GM19238 (cell line): Measurements from ENCODE around the gene TCP11L2.
"Not testable (repeated sequence)": the region's sequence is repeated elsewhere in the genome, so short reads cannot be mapped to it uniquely, and the experiment has no call there.

Source experiments
- DNase-seq: peaks from one replicate; pipeline ENCODE4 v3.0.0; 2011; ENCODE audit warnings: low spot score; ENCODE audit not compliant: insufficient read length

The TCP11L2 gene

GRCh38 chr12:106343214-106343528, 40.6 kb downstream of the TCP11L2 start:
- no peak for DNase-seq

- DNase-seq = no peak
Measured at GRCh38 chr12:106344131-106344530, 41.6 kb downstream of the TCP11L2 start.

- no peak for DNase-seq
Measured at GRCh38 chr12:106345746-106346145, 43.2 kb downstream of the TCP11L2 start.

GRCh38 chr12:106348411-106348810, 45.9 kb downstream of the TCP11L2 start:
- DNase-seq = no peak

- DNase-seq = no peak
Measured at GRCh38 chr12:106353175-106353574, 50.6 kb downstream of the TCP11L2 start.

- DNase-seq = peak; percentile 89
Measured at GRCh38 chr12:106357549-106358395, 55.2 kb downstream of the TCP11L2 start, which contains the start of gene POLR3B. Gene POLR3B, plus strand, starts transcription at chr12:106357748. Its CDS starts 132 bp downstream, at chr12:106357880.

- DNase-seq = no peak
Measured at GRCh38 chr12:106358396-106359241, 56.1 kb downstream of the TCP11L2 start.

GRCh38 chr12:106359646-106360399, 57.3 kb downstream of the TCP11L2 start:
- no peak for DNase-seq

- no peak for DNase-seq
Measured at GRCh38 chr12:106360400-106360994, 58.0 kb downstream of the TCP11L2 start.

GRCh38 chr12:106362971-106363370, 60.4 kb downstream of the TCP11L2 start:
- no peak for DNase-seq

- no peak for DNase-seq
Measured at GRCh38 chr12:106364261-106364660, 61.7 kb downstream of the TCP11L2 start.

- DNase-seq = no peak
Measured at GRCh38 chr12:106369624-106370346, 67.3 kb downstream of the TCP11L2 start.

- no peak for DNase-seq
Measured at GRCh38 chr12:106378788-106379187, 76.3 kb downstream of the TCP11L2 start.

- no peak for DNase-seq
Measured at GRCh38 chr12:106380954-106381353, 78.4 kb downstream of the TCP11L2 start.

GRCh38 chr12:106381866-106382265, 79.3 kb downstream of the TCP11L2 start:
- DNase-seq = not testable (repeated sequence)

GRCh38 chr12:106386813-106387535, 84.4 kb downstream of the TCP11L2 start:
- DNase-seq = no peak

GRCh38 chr12:106387848-106388377, 85.4 kb downstream of the TCP11L2 start:
- no peak for DNase-seq

GRCh38 chr12:106389151-106389550, 86.6 kb downstream of the TCP11L2 start:
- DNase-seq = no peak

GRCh38 chr12:106392759-106393158, 90.2 kb downstream of the TCP11L2 start:
- DNase-seq = no peak
